ENCODE results near the gene GPANK1. TPM values are rescaled to one million over a fixed set of nuclear protein-coding genes. Genes with fewer than 3 reads are reported as not detected.

GPANK1 gene
- total and polyA plus RNA-seq, 2 of the 13 experiments (the other 11 are each of a cell fraction or from before 2014, with no cell fraction given) = 15.4 to 22.8 TPM

DNA sequence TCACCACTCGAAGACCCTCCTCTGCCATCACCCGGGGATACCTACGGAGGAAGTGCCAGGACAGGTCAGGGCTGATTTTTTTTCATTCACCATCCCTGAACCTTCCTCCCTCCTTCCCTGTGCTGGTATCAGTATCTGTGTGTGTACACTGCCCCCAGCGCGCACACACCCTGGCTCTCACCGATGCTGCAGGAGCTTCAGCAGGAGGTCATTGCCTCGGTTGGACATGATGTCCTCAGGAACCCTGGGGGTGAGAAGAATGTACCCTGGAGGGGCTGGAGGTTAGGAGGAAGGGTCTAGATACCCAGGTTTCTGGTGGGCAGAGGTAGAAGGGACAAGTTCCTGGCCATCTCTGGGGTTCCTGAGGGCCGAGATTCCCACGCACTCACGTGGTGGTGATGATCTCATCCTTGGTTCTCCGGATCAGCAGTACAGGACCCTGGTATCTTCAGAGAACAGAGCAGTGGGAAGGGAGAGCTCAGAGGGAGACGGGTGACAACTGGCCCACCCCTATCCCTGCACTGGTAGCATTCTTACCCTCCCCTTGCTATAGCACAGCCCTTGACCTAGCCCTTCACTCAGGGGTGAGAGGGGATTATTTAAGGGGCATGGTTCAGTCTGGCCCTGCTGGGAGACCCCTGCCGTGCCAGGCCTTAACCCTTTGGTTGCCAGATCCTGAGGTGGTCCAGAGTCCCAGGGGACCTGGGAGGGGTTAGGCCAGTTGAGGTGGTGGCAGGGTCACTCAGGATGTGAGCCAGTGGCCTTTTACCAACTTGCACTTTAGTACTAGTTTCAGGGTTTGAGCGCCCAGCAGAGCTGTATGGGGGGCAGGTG lies 23.3 kb upstream of the GPANK1 start:
- H3K9ac ChIP-seq (ENCODE audit: insufficient read depth, low read depth, low read length) = no peak overlapping the region
- no peak overlapping the region for H2AFZ ChIP-seq (ENCODE audit: low read length)
- TF ChIP-seq SRY (CRISPR knock-in tag; IDR thresholded peaks at IDR 0.05) = no peak
- TF ChIP-seq, protein P1, sequence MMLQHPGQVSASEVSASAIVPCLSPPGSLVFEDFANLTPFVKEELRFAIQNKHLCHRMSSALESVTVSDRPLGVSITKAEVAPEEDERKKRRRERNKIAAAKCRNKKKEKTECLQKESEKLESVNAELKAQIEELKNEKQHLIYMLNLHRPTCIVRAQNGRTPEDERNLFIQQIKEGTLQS (CRISPR knock-in tag; IDR thresholded peaks at IDR 0.05) = no peak
- TF ChIP-seq, protein P2, sequence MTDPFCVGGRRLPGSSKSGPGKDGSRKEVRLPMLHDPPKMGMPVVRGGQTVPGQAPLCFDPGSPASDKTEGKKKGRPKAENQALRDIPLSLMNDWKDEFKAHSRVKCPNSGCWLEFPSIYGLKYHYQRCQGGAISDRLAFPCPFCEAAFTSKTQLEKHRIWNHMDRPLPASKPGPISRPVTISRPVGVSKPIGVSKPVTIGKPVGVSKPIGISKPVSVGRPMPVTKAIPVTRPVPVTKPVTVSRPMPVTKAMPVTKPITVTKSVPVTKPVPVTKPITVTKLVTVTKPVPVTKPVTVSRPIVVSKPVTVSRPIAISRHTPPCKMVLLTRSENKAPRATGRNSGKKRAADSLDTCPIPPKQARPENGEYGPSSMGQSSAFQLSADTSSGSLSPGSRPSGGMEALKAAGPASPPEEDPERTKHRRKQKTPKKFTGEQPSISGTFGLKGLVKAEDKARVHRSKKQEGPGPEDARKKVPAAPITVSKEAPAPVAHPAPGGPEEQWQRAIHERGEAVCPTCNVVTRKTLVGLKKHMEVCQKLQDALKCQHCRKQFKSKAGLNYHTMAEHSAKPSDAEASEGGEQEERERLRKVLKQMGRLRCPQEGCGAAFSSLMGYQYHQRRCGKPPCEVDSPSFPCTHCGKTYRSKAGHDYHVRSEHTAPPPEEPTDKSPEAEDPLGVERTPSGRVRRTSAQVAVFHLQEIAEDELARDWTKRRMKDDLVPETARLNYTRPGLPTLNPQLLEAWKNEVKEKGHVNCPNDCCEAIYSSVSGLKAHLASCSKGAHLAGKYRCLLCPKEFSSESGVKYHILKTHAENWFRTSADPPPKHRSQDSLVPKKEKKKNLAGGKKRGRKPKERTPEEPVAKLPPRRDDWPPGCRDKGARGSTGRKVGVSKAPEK (CRISPR knock-in tag; IDR thresholded peaks at IDR 0.05; ENCODE audit: borderline replicate concordance) = no peak
- TF ChIP-seq ETV6 (CRISPR knock-in tag; conservative IDR thresholded peaks at IDR 0.05) = no peak
- peak; percentile 76 for TF ChIP-seq ZNF652 (CRISPR knock-in tag; IDR thresholded peaks at IDR 0.05; ENCODE audit: borderline replicate concordance, low read depth)
- no peaks in the 10 kb centered on the region for H3K79me2 ChIP-seq (ENCODE audit: insufficient read depth, low read length)
- no peak overlapping the region for H3K4me2 ChIP-seq (ENCODE audit: low read depth, low read length)
- no peak overlapping the region for H3K27ac ChIP-seq (ENCODE audit: extremely low read length, insufficient read depth, low read length)
- WGBS (ENCODE audit: low lambda C conversion rate) = 94% methylated on average over 13 of the region's 14 CpGs
- H3K36me3 ChIP-seq (replicated peaks in 1 of 2; ENCODE audit: control insufficient read depth in 1 of 2, insufficient read depth in 2 of 2, low read length in 2 of 2) = peaks cover 46 to 54% of the 10 kb centered on the region in 2 experiments
- ChIA-PET POLR2A (no interaction called here), CTCF (ENCODE audit: low intra/inter-chr PET ratio, low total read pairs) (no interaction called here)
- H3K4me1 ChIP-seq (ENCODE audit: insufficient read depth, low read length) = peaks cover 21% of the 10 kb centered on the region
- no peak overlapping the region for H3K4me3 ChIP-seq (replicated peaks in 1 of 3; ENCODE audit: insufficient read depth in 1 of 3, low read depth in 2 of 3, low read length in 3 of 3)
- H3K27me3 ChIP-seq (ENCODE audit: control insufficient read depth in 1 of 2, insufficient read depth in 2 of 2, low read length in 2 of 2) = no peaks in the 10 kb centered on the region
- intact Hi-C loops (cut with micrococcal nuclease; ENCODE audit: unreplicated experiment) (no loop called here), in situ Hi-C loops (cut with HindIII; ENCODE audit: extremely low pct_ligation_motif_present, low pct_unique_long_range_greater_than_20kb) (no loop called here)
- ATAC-seq (no peak), FAIRE-seq (no peak), DNase-seq (ENCODE audit: low spot score) (no peak)
- H4K20me1 ChIP-seq (ENCODE audit: insufficient read depth, low read length) = no peaks in the 10 kb centered on the region
- no TSS peak for BruUV-seq (replicated peaks)
- H3K9me3 ChIP-seq (ENCODE audit: low read length) = no peaks in the 10 kb centered on the region

All from HepG2 (cell line).